HG03196 (cell line): ENCODE measurements around the gene ERO1A.

ENCODE experiments used
- ATAC-seq: cut with Tn5 transposase; IDR thresholded peaks from one replicate; pipeline ENCODE4 v1.9.1; 2021; ENCODE audit not compliant: unreplicated experiment

The ERO1A gene

GRCh38 chr14:52609445-52610044 lies 85.8 kb downstream of the ERO1A start:
- ATAC-seq: no peak

- ATAC-seq: no peak
These were observed 88.3 kb downstream of the ERO1A start for GRCh38 chr14:52607061-52607460.

GRCh38 chr14:52602131-52602530 lies 93.2 kb downstream of the ERO1A start:
- ATAC-seq: no peak

GRCh38 chr14:52599974-52600373 lies 95.4 kb downstream of the ERO1A start:
- no peak for ATAC-seq

GRCh38 chr14:52598568-52598967 lies 96.8 kb downstream of the ERO1A start:
- no peak for ATAC-seq

- ATAC-seq: no peak
These were observed 98.5 kb downstream of the ERO1A start for GRCh38 chr14:52596861-52597260.

GRCh38 chr14:52596320-52596719 lies 99.0 kb downstream of the ERO1A start:
- no peak for ATAC-seq

- no peak for ATAC-seq
These were observed 105.0 kb downstream of the ERO1A start for GRCh38 chr14:52590318-52590717.
